Left colon (tissue), 2 donors: Measurements from ENCODE around the gene ACKR4. TPM values are rescaled to one million over a fixed set of nuclear protein-coding genes. Genes with fewer than 3 reads are reported as not detected.
"Not testable (repeated sequence)": the region's sequence is repeated elsewhere in the genome, so short reads cannot be mapped to it uniquely, and the experiment has no call there.

Experiments used
- ATAC-seq: fragments of 200-7000 bp; cut with Tn5 transposase; one replicate; pipeline ENCODE4 v1.9.1; 2020; ENCODE audit warnings: mild to moderate bottlenecking, moderate library complexity
- DNase-seq, 2 donors: peaks; one replicate each; pipeline ENCODE4 v3.0.0-alpha.2; 2020
- intact Hi-C, 2 donors: fragments of 100-400 bp; cut with DNase I in 1 of 2; cut with micrococcal nuclease in 1 of 2; formaldehyde crosslinking; loops; one replicate each; pipeline versions ENCODE4 v1.11.2 to v1.14.0; 2022; cut with DNase I, micrococcal nuclease
- total RNA-seq, 2 donors: library from RNA; stranded (reverse); fragmentation: NEBNext Ultra II Directional; extraction: Animal tissue kit (Norgen Biotek cat#: 25700); gene quantifications; one replicate each; pipeline ENCODE4 v1.2.1, GENCODE V29; 2021
- donor health status: DM: no; HTN: no; CAD: no.
- donor health status: DM: yes; HTN: yes; CAD: no.

The ACKR4 gene
- total RNA-seq, 2 donors from 2014 or later, result 0.67 to 2.8 TPM

- intact Hi-C loops, result no loop called here
- ATAC-seq, result no peak
- no peak for DNase-seq
Observed at GRCh38 chr3:132592216-132592615, 4.9 kb upstream of the ACKR4 start.

DNA sequence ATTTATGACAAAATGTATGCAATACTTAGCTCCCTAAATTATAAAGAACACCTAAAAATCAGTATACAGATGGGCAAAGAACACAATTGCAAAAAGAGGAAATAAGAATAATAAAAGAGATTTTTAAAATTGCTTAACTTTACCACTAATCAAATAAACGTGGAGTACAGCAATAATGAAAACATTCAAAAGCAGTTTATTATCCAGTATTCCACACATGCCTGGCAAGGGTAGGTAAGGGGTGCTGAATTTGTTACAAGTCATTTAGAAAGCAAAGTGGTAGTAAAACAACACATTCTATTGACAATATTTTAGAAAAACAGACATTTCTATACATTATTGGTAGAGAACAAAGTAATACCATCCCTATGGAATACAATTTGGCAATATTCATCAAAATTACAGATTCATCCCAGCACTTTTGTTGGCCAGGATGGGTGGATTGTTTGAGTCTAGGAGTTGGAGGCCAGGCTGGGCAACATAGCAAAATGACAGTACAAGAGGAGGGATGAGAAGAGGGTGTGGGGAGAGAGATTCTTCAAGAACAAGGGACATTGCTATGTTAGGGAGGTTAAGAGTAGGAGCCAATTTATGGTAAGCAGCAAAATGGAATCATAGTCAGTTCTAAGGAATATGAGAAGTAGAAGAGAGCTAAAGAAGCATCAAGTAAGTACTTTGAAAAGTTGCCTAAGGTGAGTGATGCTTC lies 3.7 kb upstream of the ACKR4 start:
- intact Hi-C loops, result no loop called here
- no peak for DNase-seq
- no peak for ATAC-seq

GRCh38 chr3:132593947-132594323 lies 3.1 kb upstream of the ACKR4 start:
- intact Hi-C loops, result no loop called here
- ATAC-seq (no peak), DNase-seq (no peak)

- DNase-seq (no peak), ATAC-seq (no peak)
- intact Hi-C loops, result no loop called here
Observed at GRCh38 chr3:132594498-132594897, 2.6 kb upstream of the ACKR4 start.

DNA sequence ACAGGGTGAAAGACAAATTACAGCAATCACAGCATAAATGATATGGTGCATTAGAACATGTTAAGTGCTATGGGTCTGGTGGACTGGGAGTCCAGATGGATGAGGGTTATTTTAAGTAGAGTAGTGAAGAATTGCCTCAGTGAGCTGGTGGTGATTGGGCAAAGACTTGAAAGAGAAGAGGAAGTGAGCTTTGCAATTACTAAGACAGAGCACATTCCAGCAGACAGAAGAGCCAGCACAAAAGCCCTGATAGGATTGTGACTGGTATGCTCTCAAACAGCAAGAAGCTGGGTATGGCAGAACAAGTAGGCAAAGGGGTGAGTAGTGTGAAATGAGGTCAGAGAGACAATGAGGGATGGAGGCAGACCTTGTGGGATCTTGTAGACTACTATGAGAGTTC lies 2.1 kb upstream of the ACKR4 start:
- ATAC-seq, result no peak
- no peak for DNase-seq
- intact Hi-C loops, result no loop called here

GRCh38 chr3:132596326-132596725 lies 744 bp upstream of the ACKR4 start:
- intact Hi-C loops, result no loop called here
- no peak for ATAC-seq
- no peak for DNase-seq

DNA sequence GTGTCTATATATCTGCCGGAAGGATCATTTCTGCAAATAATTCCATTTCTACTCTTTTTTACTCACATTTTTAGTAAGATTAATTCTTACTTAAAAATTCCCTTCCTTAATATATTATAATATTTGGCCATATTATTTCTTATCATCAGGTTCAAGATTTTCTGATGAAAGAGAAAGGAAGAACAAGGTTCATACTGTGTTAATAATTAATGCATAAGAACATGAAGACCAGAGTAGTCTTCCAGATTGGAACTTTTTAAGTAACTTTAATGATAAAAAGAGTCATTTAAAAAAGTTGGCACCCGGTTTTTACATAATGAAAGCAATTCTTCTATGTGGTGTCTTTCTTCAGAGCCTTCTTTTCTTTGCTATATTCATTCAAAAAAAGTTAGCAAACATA lies 590 bp downstream of the ACKR4 start:
- intact Hi-C loops, result no loop called here
- no peak for ATAC-seq
- no peak for DNase-seq

DNA sequence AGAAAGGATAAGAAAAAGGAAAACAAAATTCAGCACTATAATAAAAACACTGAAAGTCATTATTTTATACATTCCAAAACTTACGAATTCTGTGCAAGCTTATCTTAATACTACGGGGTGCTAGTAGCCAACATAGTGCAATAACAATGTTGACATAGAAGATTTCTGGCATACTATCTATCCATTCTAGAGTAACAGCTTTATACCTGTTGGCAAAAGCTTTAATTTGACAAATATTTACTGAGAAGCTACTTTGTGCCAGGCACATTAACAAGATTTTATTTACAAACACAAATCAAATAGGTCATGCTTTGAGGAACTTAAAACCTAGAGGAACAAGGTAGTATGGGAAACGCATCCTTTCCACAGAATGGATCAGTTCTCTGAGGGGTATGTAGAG lies 1.1 kb downstream of the ACKR4 start:
- ATAC-seq (no peak), DNase-seq (no peak)
- intact Hi-C loops, result no loop called here

- intact Hi-C loops, ATAC-seq, DNase-seq: not testable (repeated sequence)
Observed at GRCh38 chr3:132600614-132601013, 3.5 kb downstream of the ACKR4 start.

- ATAC-seq, result no peak
- intact Hi-C loops, result no loop called here
- no peak for DNase-seq
Observed at GRCh38 chr3:132605374-132605792, 8.3 kb downstream of the ACKR4 start.

GRCh38 chr3:132606085-132606484 lies 9.0 kb downstream of the ACKR4 start:
- DNase-seq (no peak), ATAC-seq (no peak)
- intact Hi-C loops, result no loop called here

DNA sequence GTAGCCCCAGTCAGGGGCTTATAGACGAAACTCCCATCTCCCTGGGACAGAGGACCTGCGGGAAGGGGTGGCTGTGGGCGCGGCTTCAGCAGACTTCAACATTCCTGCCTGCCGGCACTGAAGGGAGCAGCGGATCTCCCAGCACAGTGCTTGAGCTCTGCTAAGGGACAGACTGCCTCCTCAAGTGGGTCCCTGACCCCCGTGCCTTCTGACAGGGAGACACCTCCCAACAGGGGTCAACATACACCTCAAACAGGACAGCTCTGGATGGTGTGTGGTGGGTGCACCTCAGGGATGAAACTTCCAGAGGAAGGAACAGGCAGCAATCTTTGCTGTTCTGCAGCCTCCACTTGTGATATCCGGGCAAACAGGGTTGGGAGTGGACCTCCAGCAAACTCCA lies 9.6 kb downstream of the ACKR4 start:
- ATAC-seq, intact Hi-C loops, DNase-seq: not testable (repeated sequence)

- intact Hi-C loops, result not testable (repeated sequence)
Observed at GRCh38 chr3:132615301-132615700, 18.2 kb downstream of the ACKR4 start.

GRCh38 chr3:132615881-132616280 lies 18.8 kb downstream of the ACKR4 start:
- ATAC-seq, result no peak
- intact Hi-C loops, result no loop called here

More at GRCh38 chr3:132615301-132615700, 18.2 kb downstream of the ACKR4 start:
- not testable (repeated sequence) for ATAC-seq, DNase-seq

DNA sequence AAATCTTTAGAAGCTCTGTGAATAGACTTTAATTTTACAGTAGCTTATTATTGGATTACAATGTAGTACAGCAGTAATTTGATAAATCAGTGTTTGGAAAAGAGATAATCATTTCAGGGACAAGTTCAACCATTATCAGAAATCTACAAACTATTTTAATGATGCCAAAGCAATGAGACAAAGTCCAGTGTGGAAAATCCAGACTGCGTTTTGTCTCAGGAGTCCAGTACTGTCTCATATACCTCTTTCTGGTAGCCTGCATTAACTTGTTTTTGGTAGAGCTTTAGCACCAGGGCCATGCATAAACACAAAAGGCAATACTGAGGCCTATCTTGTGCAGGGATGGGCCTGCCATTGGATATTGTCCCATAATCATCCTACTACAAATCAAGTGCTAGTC lies 19.7 kb downstream of the ACKR4 start:
- intact Hi-C loops, result no loop called here
- DNase-seq (no peak), ATAC-seq (no peak)

More at GRCh38 chr3:132615881-132616280, 18.8 kb downstream of the ACKR4 start:
- DNase-seq, result no peak

DNA sequence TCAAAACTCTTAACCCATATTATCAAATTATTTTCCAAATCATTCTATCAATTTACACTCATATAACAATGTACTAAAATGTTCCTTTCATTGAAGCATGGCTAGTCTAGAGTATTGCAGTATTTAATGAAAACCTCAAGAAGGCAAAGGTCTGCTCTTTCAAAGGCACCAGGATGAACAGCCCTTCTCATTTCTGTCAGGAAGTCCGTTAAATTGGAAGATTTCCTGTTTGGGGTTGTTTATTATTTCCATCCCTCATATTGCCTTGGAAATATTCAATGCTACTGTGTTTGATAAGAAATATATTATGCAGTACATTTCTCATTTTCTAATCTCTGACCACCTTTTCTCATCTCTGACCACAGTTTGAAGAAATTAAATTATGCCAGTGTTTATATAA lies 25.1 kb downstream of the ACKR4 start:
- ATAC-seq (no peak), DNase-seq (no peak)
- intact Hi-C loops, result no loop called here

DNA sequence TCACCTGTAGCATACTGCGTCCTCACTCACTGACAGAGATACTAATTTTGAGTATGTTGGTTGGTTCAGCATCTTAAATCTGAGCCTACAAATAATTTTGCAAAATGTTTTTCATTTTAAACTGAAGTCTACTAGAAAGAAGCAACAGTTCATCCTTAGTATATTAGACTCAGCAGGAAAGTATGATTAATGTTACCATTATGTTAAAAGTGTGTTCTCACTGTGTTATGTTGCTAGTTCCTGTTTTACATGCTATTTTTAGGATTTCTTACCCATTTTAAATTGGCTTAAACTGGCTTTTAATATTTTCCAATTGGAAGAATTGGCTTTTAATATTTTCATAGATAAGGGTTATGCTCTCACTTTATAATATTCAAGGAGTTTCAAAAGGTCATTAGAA lies 25.7 kb downstream of the ACKR4 start:
- ATAC-seq, result no peak
- no peak for DNase-seq
- intact Hi-C loops, result no loop called here

GRCh38 chr3:132623646-132624045 lies 26.6 kb downstream of the ACKR4 start:
- intact Hi-C loops, result no loop called here
- ATAC-seq (no peak), DNase-seq (no peak)

- intact Hi-C loops, result no loop called here
- ATAC-seq (no peak), DNase-seq (no peak)
Observed at GRCh38 chr3:132624790-132625189, 27.7 kb downstream of the ACKR4 start.

- DNase-seq, result no peak
- no peak for ATAC-seq
- intact Hi-C loops, result no loop called here
Observed at GRCh38 chr3:132625613-132626012, 28.5 kb downstream of the ACKR4 start.

GRCh38 chr3:132626955-132627354 lies 29.9 kb downstream of the ACKR4 start:
- DNase-seq (no peak), ATAC-seq (no peak)
- intact Hi-C loops, result no loop called here
